Stimulated activated naive CD4-positive, alpha-beta T cell (primary cell): ENCODE measurements around the gene USP34.
"Not testable (repeated sequence)": the region's sequence is repeated elsewhere in the genome, so short reads cannot be mapped to it uniquely, and the experiment has no call there.

ENCODE experiments used
- DNase-seq, 6 experiments: peaks; one replicate each; lab custom pipeline; 2025; lab: John Stamatoyannopoulos, UW

USP34 gene, protein sequence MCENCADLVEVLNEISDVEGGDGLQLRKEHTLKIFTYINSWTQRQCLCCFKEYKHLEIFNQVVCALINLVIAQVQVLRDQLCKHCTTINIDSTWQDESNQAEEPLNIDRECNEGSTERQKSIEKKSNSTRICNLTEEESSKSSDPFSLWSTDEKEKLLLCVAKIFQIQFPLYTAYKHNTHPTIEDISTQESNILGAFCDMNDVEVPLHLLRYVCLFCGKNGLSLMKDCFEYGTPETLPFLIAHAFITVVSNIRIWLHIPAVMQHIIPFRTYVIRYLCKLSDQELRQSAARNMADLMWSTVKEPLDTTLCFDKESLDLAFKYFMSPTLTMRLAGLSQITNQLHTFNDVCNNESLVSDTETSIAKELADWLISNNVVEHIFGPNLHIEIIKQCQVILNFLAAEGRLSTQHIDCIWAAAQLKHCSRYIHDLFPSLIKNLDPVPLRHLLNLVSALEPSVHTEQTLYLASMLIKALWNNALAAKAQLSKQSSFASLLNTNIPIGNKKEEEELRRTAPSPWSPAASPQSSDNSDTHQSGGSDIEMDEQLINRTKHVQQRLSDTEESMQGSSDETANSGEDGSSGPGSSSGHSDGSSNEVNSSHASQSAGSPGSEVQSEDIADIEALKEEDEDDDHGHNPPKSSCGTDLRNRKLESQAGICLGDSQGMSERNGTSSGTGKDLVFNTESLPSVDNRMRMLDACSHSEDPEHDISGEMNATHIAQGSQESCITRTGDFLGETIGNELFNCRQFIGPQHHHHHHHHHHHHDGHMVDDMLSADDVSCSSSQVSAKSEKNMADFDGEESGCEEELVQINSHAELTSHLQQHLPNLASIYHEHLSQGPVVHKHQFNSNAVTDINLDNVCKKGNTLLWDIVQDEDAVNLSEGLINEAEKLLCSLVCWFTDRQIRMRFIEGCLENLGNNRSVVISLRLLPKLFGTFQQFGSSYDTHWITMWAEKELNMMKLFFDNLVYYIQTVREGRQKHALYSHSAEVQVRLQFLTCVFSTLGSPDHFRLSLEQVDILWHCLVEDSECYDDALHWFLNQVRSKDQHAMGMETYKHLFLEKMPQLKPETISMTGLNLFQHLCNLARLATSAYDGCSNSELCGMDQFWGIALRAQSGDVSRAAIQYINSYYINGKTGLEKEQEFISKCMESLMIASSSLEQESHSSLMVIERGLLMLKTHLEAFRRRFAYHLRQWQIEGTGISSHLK (N-terminal part only)

DNA sequence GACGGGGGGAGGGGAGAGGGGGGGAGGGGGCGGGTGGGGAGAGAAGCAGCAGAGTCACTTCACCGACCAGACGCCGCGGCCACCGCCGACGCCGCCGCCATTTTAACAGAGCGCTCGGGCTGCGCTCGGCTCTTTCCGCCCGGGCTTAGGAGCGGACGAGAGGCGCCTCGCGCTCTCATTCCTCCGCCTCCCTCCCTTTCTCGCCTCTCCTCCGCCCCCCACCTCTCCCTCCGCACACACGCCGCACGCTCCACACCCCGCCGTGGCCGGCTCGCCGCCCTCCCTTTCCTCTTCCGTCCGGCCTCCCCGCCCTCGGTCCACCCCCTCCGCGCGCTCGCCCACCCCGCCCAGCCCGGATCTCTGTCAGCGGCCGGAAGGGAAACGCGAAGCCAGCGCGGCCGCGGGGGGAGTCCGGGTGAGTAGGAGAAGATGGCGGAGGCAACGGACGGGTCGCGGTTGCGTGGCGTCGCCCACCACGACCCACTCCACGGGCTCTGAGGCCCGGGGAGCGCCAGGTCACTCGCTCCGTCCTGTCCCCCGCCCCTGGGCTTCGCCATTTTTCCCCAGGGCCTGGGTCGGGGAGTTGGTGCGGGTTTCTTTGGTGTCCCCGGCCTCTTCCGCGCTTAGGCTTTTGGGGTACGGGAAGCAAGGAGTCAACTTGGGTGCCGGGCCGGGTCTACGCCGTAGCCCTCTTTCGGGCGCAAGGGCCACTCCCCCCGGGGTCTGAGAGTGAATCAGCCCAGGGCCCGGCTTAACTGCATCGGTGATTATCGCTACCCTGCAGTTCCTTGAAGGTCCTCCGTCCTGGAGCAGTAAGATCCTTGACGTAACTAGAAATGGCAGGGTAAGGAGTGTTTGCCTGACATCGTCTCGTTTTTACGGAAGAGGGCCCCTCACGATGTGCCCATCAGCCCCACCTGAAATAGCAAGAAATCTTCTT is at the start of gene USP34:
Gene USP34 (minus strand): TSS at position 123 of the 940 bp plus-strand sequence. CDS start 395 bp downstream, outside the sequence.
- DNase-seq, result peak; percentile 82 to 94 (median 88)

DNA sequence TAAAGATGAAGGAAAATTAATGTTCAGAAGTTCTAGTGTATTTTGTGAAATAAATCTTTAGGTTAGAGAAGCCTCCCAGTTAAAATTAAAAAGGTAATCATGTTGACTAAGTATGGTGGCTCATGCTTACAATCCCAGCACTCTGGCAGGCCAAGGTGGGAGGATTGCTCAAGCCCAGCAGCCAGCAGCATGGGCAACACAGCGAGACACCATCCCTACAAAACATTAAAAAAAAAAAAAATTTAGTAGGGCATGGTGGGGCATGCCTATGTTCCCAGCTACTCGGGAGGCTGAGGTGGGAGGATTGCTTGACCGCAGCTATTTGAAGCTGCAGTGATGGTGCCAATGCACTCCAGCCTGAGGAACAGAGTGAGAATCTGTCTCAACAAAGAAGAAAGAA is 49.4 kb upstream of the USP34 start:
- DNase-seq, result no peak

DNA sequence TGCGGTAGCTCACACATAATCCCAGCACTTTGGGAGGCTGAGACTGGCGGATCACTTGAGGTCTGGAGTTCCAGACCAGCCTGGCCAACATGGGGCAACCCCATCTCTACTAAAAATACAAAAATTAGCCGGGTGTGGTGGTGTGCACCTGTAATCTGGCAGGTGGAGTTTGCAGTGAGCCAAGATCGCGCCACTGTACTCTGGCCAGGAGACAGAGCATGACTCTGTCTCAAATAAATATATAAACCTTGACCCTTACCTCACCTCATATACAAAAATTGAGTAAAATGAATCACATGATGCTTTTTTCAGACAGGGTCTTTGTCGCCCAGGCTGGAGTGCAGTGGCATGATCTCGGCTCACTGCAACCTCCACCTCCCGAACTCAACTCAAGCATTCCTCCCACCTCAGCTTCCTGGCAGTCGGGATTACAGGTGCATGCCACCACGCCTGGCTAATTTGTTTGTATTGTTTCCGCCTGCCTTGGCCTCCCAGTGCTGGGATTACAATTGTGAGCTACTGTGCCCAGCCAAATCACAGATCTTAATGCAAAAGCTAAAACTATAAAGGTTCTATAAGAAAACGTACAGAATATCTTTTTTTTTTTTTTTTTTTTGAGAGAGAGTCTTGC is 42.0 kb upstream of the USP34 start:
- no peak for DNase-seq

DNA sequence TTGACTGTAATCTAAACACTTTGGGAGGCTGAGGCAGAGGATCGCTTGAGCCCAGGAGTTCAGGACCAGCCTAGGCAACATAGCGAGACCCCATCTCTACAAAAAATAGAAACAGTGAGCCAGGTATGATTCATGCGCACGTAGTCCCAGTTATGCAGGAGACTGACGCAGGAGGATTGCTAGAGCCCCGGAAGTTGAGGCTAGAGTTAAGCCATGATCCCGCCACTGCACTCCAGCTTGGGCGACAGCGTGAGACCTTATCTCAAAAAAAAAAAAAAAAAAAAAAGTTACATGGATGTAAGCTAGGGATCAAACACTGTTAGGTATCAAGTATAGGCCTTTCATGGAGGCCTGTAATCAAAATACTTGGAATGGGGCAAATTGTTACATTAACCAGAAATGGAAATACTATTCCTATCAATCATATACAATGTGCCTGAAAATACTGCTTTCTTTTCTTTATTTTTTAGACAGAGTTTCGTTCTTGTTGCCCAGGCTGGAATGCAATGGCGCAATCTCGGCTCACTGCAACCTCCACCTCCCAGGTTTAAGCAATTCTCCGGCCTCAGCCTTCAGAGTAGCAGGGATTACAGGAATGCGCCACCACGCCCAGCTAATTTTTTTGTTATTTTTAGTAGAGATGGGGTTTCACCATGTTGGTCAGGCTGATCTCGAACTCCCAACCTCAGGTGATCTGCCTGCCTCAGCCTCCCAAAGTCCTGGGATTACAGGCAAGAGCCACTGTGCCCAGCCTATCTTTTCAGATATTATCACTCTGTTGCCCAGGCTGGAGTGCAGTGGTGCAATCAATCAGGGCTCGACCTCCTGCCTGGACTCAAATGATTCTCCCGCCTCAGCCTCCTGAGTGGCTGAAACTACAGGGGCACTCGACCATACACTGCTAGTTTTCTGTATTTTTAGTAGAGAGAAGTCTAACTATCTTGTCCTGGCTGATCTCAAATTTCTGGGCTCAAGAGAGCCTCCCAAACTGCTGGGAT is 40.1 kb upstream of the USP34 start:
- DNase-seq, result no peak

DNA sequence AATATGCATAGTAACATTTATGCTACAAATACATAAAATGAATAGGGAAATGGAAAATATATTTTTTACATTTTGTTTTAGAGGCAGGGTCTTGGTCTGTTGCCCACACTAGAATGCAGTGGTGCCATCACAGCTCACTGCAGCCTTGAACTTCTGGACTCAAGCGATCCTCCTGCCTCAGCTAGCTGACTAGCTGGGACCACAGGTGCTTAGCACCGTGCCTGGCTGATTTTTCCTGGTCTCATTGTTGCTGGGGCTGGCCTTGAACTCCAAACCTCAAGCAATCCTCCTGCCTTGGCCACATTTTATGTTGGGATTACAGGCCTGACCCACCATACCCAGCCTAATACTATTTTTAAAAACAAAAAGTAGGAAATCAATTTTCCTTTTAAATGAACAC is 34.1 kb upstream of the USP34 start:
- DNase-seq, result no peak

DNA sequence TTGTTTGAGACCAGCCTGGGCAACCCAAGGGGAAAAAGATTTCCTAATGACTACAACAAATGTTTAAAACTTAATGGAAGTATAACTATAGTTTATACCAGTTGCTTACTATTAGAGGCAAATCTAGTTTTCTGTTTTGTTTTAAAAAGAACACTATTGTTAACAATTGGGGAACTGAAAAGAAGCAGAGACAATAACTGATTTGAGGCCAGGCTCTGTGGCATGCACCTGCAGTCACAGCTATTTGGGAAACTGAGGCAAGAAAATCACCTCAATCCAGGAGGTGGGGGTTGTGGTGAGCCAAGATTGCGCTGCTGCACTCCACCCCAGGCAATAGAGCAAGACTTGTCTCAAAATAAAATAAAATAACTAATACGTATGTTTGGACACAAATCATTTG is 28.2 kb upstream of the USP34 start:
- DNase-seq, result no peak

DNA sequence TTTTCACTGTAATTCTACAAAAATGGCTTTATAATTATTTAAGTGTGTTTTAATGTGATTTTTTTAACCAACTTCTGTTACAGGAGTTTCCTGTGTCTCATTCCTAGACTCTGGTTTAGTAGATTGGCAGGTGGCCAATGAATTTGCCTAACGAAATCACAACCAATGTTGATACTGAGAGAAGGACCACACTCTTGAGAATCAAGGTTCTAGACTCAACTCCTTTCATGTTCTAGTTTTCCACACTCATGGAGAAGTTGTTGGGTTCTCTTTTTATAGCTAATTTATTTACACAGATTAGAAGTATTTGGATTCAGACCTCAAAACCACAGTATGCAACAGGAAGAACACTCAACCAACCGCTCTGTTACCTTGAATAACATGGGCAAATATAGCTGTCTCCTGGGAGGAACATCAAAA is 22.6 kb upstream of the USP34 start:
- DNase-seq, result peak in 2 of 6 experiments; percentile 33 to 35

DNA sequence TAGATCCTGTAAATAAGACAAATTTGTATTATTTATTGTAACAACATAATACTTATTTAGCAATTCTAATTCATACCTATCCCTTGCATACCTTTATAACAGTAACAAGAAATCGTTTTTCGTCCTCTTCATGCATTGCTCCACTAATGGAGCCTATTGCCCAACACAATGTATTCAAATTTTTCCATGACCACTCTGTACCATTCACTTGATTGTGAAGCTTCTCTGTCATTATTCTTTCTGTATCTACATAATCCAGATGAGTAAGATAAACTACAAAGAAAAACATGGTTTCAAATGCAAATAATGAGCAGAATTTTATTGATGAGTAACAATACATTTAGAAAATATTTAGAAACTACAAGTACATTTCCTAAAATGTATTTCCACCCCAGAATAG is 21.6 kb upstream of the USP34 start:
- no peak for DNase-seq

DNA sequence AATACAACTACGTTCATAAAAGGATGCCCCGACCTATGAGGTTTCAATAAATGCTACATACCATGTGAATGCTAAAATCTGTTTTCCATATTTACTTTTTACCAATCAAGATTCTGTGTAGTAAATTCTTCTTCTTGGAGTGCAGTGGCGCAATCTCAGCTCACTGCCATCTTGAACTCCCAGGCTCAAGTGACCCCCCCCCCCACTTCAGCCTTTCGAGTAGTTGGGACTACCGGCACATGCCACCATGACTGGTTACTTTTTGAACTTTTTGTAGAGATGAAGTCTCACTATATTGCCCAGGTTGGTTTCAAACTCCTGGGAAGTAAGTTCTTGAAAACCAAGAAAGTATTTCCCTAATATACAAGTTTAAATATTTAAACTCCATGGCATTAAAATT is 14.4 kb upstream of the USP34 start:
- DNase-seq, result no peak

DNA sequence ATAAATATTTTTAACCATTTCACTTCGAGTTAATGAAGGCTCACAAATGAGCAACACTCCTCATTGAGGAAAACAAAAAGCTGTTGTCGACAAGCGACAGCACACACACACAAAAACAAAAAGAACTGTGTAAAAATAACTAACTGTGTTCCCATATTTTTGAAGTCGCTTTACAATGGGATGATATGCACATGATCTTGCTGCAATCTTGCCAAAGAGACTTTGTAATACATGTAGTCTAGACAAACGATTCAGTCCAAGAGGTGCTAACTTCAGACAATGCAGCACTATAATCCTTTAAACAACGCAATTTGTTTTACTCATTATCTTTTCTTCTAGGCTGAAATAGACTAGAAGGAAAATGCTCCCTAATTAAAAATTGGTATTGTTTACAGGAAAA is 7.2 kb upstream of the USP34 start:
- no peak for DNase-seq

DNA sequence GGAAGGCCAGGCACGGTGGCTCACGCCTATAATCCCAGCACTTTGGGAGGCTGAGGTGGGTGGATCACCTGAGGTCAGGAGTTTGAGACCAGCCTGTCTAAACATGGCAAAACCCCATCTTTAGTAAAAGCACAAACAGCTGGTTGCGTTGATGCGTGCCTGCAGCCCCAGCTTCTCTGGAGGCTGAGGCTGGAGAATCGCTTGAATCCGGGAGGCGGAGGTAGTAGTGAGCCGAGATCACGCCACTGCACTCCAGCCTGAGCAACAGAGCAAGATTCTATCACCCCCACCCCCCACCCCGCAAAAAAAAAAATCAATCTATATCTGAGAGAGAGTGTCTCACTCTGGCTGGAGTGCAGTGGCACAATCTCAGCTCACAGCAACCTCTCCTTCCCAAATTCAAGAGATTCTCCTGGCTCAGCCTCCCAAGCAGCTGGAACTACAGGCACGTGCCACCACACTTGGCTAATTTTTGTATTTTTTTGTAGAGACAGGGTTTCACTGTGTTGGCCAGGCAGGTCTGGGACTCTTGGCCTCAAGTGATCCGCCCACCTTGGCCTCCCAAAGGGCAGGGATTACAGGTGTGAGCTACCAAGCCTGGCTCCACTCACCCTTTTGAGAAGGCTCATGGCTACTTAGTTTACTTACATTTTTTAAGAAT is 6.2 kb upstream of the USP34 start:
- not testable (repeated sequence) for DNase-seq

DNA sequence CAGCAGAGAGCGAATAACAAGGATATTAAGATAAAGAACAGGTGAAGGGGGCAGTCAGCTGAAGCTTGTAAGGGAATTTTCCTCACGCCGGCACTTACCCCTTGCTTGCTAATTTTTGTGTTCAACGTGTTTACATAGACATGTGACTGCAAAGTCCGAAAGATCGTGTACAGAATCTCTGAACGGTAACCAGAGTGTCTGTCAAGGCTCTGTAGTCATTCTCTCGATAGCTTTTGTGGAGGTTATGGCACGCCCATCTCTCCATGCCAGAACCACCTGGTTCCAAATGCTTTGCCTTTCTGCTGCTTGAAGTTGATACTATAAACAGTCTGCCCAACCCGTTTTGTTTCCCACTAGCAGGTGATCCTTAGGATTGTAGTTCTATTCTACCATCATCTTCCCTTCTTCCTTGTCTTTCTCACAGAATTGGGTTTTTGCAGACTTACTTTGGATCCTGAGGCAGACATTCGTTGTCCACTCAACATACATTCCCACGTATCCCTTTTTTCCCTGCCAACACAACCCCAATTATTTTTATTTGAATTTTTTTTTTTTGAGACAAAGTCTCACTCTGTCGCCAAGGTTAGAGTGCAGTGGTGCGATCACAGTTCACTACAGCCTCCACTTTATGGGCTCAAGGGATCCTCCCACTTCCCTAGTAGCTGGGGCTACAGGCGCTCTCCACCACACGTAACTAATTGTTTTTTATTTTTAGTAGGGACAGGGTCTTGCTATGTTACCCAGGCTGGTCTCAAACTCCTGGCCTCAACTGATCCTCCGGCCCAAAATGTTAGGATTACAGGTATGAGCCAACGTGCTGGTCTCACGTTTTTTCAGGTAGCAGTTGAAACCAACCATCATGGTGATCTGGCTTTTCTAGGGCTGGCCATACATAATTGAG is 1.3 kb upstream of the USP34 start:
- DNase-seq, result peak in 3 of 6 experiments; percentile 31 to 67 (median 59)

DNA sequence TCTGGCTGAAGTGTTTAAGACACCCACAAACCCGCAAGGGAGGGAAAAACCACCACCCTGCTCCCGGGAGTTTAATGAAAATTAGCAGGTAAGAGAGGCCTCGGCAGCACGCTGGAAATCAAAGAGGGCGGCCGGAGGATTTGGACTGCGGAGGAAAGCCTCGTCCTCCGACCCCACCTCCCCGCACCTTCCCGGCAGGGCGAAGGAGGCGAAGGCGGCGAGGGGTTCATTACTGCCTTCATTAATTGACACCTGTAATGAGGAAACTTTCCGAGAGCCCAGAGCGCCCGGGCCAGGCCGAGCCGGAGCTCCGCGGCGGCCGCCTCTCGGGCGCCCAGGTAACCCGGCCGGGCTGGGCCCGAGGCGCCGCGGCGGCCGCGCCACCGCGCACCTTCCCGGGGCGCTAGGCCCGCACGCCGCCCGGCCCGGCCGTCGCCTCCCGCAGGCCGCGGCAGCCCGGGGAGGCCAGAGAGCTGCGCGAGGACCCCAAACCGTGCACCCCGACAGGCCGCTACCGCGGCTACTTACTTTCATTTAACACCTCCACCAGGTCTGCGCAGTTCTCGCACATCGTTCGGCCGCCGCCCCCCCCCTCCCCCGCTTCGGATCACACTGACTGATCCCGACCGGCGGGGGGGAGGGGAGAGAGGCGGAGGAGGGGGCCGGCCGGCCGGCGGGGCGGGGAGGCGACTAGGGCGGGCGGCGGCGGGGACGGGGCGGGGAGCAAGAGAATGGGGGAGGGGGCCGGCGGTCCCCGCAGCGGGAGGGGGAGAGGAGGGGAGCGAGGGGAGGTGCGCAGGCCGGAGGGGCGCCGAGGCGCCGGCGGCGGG is 550 bp downstream of the USP34 start:
- DNase-seq, result peak; percentile 46 to 82 (median 76)

DNA sequence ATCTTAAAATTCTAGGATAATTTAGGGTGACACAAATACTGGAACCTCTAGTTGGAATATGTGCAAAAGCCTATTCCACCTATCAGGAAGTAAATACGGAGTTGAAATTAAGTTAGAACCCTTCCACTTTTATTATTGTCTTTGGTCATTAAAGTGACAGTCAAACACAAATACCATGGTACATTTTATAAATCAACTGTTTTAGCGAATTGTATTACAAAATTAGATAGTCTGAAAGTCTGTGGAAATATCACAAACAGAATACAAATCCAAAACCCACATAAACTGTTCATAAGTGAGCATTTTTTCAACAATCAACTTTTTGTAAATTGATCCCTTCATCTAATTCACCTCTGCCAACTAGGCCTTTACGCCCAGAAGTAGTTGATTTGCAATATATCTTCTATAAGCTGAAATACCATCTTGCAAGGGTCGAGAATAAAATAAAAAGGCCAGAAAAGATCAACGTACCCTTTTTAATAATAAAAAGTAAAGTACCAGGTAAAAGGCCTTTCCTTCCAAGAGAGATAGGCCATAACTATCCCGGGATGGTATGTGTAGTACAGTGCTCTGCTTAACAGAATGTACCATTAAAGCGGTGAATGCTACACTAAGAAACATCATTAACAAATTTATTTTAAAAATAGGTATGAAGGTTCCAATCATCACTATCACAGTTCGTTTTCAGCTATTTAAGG is 1.3 kb downstream of the USP34 start:
- no peak for DNase-seq

DNA sequence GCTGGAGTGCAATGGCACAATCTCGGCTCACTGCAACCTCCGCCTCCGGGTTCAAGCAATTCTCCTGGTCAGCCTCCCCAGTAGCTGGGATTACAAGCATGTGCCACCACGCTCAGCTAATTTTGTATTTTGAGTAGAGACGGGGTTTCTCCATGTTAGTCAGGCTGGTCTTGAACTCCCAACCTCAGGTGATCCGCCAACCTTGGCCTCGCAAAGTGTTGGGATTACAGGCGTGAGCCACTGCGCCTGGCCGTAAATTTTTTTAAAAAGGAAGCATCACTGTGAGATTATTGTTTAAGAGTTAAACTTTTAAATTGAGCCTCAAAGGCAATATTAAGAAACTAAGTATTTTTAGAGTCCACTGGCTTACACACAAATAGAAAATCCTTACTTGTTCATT is 2.7 kb downstream of the USP34 start:
- not testable (repeated sequence) for DNase-seq

DNA sequence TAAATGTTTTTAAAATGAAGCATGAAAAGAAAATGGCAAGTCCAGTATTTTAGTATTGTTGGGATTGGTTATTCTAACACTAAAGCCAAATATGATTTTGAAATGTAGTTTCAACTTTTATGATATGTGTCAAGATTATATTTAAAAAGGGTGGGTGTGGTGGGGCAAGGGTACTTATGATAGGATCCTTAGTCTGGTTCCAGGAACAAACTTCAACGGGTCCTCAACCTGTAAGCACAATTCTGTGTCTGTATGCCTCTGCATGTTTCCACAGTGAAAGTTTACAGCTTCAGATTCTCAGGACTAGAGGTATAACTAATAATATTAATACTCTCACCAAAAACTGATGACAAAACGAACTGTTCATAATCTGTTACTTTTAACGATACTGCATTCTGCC is 5.8 kb downstream of the USP34 start:
- DNase-seq, result no peak
